HCT116 (cell line): Measurements from ENCODE around the gene CCNL2. TPM values are rescaled to one million over a fixed set of nuclear protein-coding genes. Genes with fewer than 3 reads are reported as not detected.

Source experiments
- ATAC-seq: fragments of 200-7000 bp; cut with Tn5 transposase; 2 replicates; pipeline ENCODE4 v1.9.1; 2020; ENCODE audit warnings: mild to moderate bottlenecking, moderate library complexity
- BruUV-seq: library from RNA; stranded (reverse); fragments of 400-500 nt; replicated peaks from 2 replicates; lab custom pipeline; 2021; lab: Mats Ljungman, UMichigan
- CTCF ChIA-PET: fragments of 300-600 bp; sonication (Branson Sonifier 250); formaldehyde crosslinking; loops from one replicate; lab custom pipeline; 2021; ENCODE audit warnings: antibody characterized with exemption; lab: Charles Lee
- POLR2A ChIA-PET: fragments of 300-600, 350-600 bp; sonication (Branson Sonifier 250); formaldehyde crosslinking; loops from one replicate; lab custom pipeline; 2021; ENCODE audit warnings: antibody characterized with exemption; lab: Charles Lee
- RAD21 ChIA-PET, 2 experiments: fragments of 300-600 bp; sonication (Branson Sonifier 250); formaldehyde crosslinking; loops; one replicate each; lab custom pipeline; 2023; ENCODE audit warnings: low total read pairs in 2 of 2; ENCODE audit not compliant: uncharacterized antibody in 2 of 2, unreplicated experiment in 2 of 2, low non-redundant PET in 1 of 2; lab: Charles Lee
- DNase-seq: peaks from one replicate; pipeline ENCODE4 v3.0.0-alpha.2; 2010; ENCODE audit warnings: low read depth, low spot score
- H2AFZ ChIP-seq: fragments of 200-600 bp; shearing (Covaris generic), sonication (generic); 2 replicates; pipeline ENCODE4 v1.6.1; 2017; ENCODE audit warnings: low read depth, mixed run types, mixed read lengths, antibody characterized with exemption, low read length; ENCODE audit not compliant: poor library complexity, severe bottlenecking
- H3K27ac ChIP-seq: 2 replicates; pipeline ENCODE4 v1.5.1; 2012; ENCODE audit warnings: low read depth, low read length
- H3K27me3 ChIP-seq: fragments of 200-600 bp; sonication (generic); 2 replicates; pipeline ENCODE4 v1.6.1; 2016; ENCODE audit warnings: mixed run types, low read length, mixed read lengths; ENCODE audit not compliant: insufficient read depth
- H3K36me3 ChIP-seq, 2 experiments: fragments of 200-500 bp in 1 of 2; fragments of 200-600 bp in 1 of 2; sonication (Bioruptor generic) in 1 of 2; sonication (generic) in 1 of 2; 2 replicates each; pipeline versions ENCODE4 v1.5.1 to v1.6.1; 2014 to 2016; ENCODE audit warnings: low read length in 2 of 2, inconsistent platforms in 1 of 2, mixed read lengths in 1 of 2, mixed run types in 1 of 2; ENCODE audit not compliant: insufficient read depth in 2 of 2, control insufficient read depth in 1 of 2
- H3K4me1 ChIP-seq, 2 experiments: fragments of 200-600 bp in 1 of 2; sonication (generic) in 1 of 2; 2 replicates each; pipeline versions ENCODE4 v1.5.1 to v1.6.1; 2012 to 2017; ENCODE audit warnings: low read length in 2 of 2, inconsistent platforms in 1 of 2, mild to moderate bottlenecking in 1 of 2, mixed read lengths in 1 of 2, mixed run types in 1 of 2, moderate library complexity in 1 of 2; ENCODE audit not compliant: insufficient read depth in 2 of 2, control insufficient read depth in 1 of 2
- H3K4me2 ChIP-seq: fragments of 200-600 bp; sonication (generic); 2 replicates; pipeline ENCODE4 v1.6.1; 2017; ENCODE audit warnings: mixed run types, low read length, mixed read lengths
- H3K4me3 ChIP-seq, 2 experiments: fragments of 200-600 bp in 1 of 2; sonication (generic) in 1 of 2; replicated peaks in 1 of 2; 2 replicates each; pipeline ENCODE4 v1.5.1; 2011 to 2016; ENCODE audit warnings: low read length in 2 of 2, control low read depth in 1 of 2, low read depth in 1 of 2, mild to moderate bottlenecking in 1 of 2, mixed read lengths in 1 of 2, mixed run types in 1 of 2
- H3K79me2 ChIP-seq: fragments of 200-600 bp; sonication (generic); 2 replicates; pipeline ENCODE4 v1.6.1; 2017; ENCODE audit warnings: mild to moderate bottlenecking, mixed run types, low read length, moderate library complexity, mixed read lengths; ENCODE audit not compliant: insufficient read depth
- H3K9ac ChIP-seq: fragments of 200-600 bp; sonication (generic); 2 replicates; pipeline ENCODE4 v1.6.1; 2016; ENCODE audit warnings: low read length, mixed read lengths
- H3K9me2 ChIP-seq: fragments of 200-600 bp; sonication (generic), shearing (Covaris generic); 2 replicates; pipeline ENCODE4 v1.6.1; 2017; ENCODE audit warnings: mixed run types, mild to moderate bottlenecking, moderate library complexity; ENCODE audit not compliant: insufficient read depth
- H3K9me3 ChIP-seq, 2 experiments: fragments of 200-500 bp in 1 of 2; fragments of 200-600 bp in 1 of 2; sonication (Bioruptor generic) in 1 of 2; sonication (generic) in 1 of 2; 2 replicates each; pipeline ENCODE4 v1.6.1; 2014 to 2017; ENCODE audit warnings: low read length in 2 of 2, mixed read lengths in 2 of 2, inconsistent platforms in 1 of 2, low read depth in 1 of 2, mild to moderate bottlenecking in 1 of 2, mixed run types in 1 of 2, moderate library complexity in 1 of 2; ENCODE audit not compliant: control insufficient read depth in 1 of 2, insufficient read depth in 1 of 2
- H4K20me1 ChIP-seq: fragments of 200-600 bp; sonication (generic), shearing (Covaris generic); 2 replicates; pipeline ENCODE4 v1.6.1; 2017; ENCODE audit warnings: mixed run types, mild to moderate bottlenecking, moderate library complexity; ENCODE audit not compliant: insufficient read depth
- ATF3 ChIP-seq: IDR thresholded peaks from 2 replicates; pipeline ENCODE4 v1.6.1; 2012
- CBX3 ChIP-seq: IDR thresholded peaks from 2 replicates; pipeline ENCODE4 v1.6.1; 2012; ENCODE audit warnings: low read depth
- CEBPB ChIP-seq: IDR thresholded peaks from 2 replicates; pipeline ENCODE4 v1.6.1; 2012; ENCODE audit warnings: low read depth
- CTCF ChIP-seq, 3 experiments: fragments of 200-600 bp in 1 of 3; sonication (generic) in 1 of 3; IDR thresholded peaks in 2 of 3; conservative IDR thresholded peaks in 1 of 3; 2 replicates each; pipeline ENCODE4 v1.5.1; 2012 to 2017; ENCODE audit warnings: low read depth in 2 of 3, low read length in 2 of 3, antibody characterized with exemption in 1 of 3, borderline replicate concordance in 1 of 3, control low read depth in 1 of 3, mild to moderate bottlenecking in 1 of 3, mixed read lengths in 1 of 3, mixed run types in 1 of 3, moderate library complexity in 1 of 3; ENCODE audit not compliant: insufficient read depth in 1 of 3
- JUND ChIP-seq: IDR thresholded peaks from 2 replicates; pipeline ENCODE4 v1.6.1; 2012
- POLR2AphosphoS5 ChIP-seq: IDR thresholded peaks from 2 replicates; pipeline ENCODE4 v1.6.1; 2011; ENCODE audit warnings: mild to moderate bottlenecking, low read depth, low read length, moderate library complexity
- RAD21 ChIP-seq: IDR thresholded peaks from 2 replicates; pipeline ENCODE4 v1.6.1; 2012; ENCODE audit warnings: low read depth, mild to moderate bottlenecking
- REST ChIP-seq: IDR thresholded peaks from 2 replicates; pipeline ENCODE4 v1.6.1; 2012; ENCODE audit warnings: low read depth
- SIN3A ChIP-seq: IDR thresholded peaks from 2 replicates; pipeline ENCODE4 v1.6.1; 2012; ENCODE audit warnings: low read depth
- SP1 ChIP-seq: IDR thresholded peaks from 2 replicates; pipeline ENCODE4 v1.6.1; 2012; ENCODE audit warnings: low read depth
- SRF ChIP-seq: IDR thresholded peaks from 2 replicates; pipeline ENCODE4 v1.6.1; 2012; ENCODE audit warnings: low read depth
- TCF7L2 ChIP-seq: IDR thresholded peaks from 2 replicates; pipeline ENCODE4 v1.7.0; 2011; ENCODE audit warnings: borderline replicate concordance, inconsistent platforms; ENCODE audit not compliant: insufficient read depth, insufficient read length; ENCODE audit errors: extremely low read depth
- YY1 ChIP-seq: IDR thresholded peaks from 2 replicates; pipeline ENCODE4 v1.6.1; 2011; ENCODE audit warnings: low read length, low read depth, moderate library complexity, mild to moderate bottlenecking; ENCODE audit not compliant: insufficient replicate concordance; ENCODE audit errors: extremely low read depth
- ZFX ChIP-seq: fragments of 450-650 bp; IDR thresholded peaks from 2 replicates; pipeline ENCODE4 v1.6.1; 2017
- ZNF274 ChIP-seq: fragments of 200-500 bp; sonication (Bioruptor generic); IDR thresholded peaks from 2 replicates; pipeline ENCODE4 v1.6.1; 2014; ENCODE audit warnings: mild to moderate bottlenecking, low read depth, low read length, inconsistent platforms
- intact Hi-C: fragments of 100-400 bp; cut with micrococcal nuclease; formaldehyde crosslinking; loops from 2 replicates; pipeline ENCODE4 v1.10.0; 2022
- total RNA-seq: library from RNA; stranded (reverse); gene quantifications from one replicate; pipeline ENCODE4 v1.2.1, GENCODE V29; 2021; ENCODE audit not compliant: unreplicated experiment
- TF ChIP-seq, protein P1 (sequence below): IDR thresholded peaks from 2 replicates; pipeline ENCODE4 v1.6.1; 2012
- TF ChIP-seq, protein P2 (sequence below): IDR thresholded peaks from 2 replicates; pipeline ENCODE4 v1.6.1; 2011; ENCODE audit warnings: mild to moderate bottlenecking, low read length, moderate library complexity; ENCODE audit not compliant: insufficient replicate concordance; ENCODE audit errors: extremely low read depth

CCNL2 gene
- total RNA-seq, 1 experiment from 2014 or later: 173 TPM

GRCh38 chr1:1357871-1358432, 41.2 kb downstream of the CCNL2 start:
- H3K9me3 ChIP-seq: no peaks in the 10 kb centered on the region
- ATAC-seq (no peak), DNase-seq (no peak)
- peaks cover 26 to 61% of the 10 kb centered on the region in 2 experiments for H3K4me1 ChIP-seq
- no peaks in the 10 kb centered on the region for H3K9me2 ChIP-seq
- H3K9ac ChIP-seq: no peak overlapping the region
- H3K4me2 ChIP-seq: no peak overlapping the region
- ChIA-PET RAD21 (no interaction called here), CTCF (no interaction called here), POLR2A (no interaction called here)
- H4K20me1 ChIP-seq: no peaks in the 10 kb centered on the region
- H3K79me2 ChIP-seq: no peaks in the 10 kb centered on the region
- H2AFZ ChIP-seq: no peak overlapping the region
- H3K27ac ChIP-seq: no peak overlapping the region
- no peak for TF ChIP-seq CEBPB
- TF ChIP-seq SRF: no peak
- TF ChIP-seq, protein P1, sequence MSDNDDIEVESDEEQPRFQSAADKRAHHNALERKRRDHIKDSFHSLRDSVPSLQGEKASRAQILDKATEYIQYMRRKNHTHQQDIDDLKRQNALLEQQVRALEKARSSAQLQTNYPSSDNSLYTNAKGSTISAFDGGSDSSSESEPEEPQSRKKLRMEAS: no peak
- TF ChIP-seq ZFX: no peak
- TF ChIP-seq, protein P2, sequence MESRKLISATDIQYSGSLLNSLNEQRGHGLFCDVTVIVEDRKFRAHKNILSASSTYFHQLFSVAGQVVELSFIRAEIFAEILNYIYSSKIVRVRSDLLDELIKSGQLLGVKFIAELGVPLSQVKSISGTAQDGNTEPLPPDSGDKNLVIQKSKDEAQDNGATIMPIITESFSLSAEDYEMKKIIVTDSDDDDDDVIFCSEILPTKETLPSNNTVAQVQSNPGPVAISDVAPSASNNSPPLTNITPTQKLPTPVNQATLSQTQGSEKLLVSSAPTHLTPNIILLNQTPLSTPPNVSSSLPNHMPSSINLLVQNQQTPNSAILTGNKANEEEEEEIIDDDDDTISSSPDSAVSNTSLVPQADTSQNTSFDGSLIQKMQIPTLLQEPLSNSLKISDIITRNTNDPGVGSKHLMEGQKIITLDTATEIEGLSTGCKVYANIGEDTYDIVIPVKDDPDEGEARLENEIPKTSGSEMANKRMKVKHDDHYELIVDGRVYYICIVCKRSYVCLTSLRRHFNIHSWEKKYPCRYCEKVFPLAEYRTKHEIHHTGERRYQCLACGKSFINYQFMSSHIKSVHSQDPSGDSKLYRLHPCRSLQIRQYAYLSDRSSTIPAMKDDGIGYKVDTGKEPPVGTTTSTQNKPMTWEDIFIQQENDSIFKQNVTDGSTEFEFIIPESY: no peak
- TF ChIP-seq CTCF (IDR thresholded peaks at IDR 0.05 in 2 of 3, conservative IDR thresholded peaks at IDR 0.05 in 1 of 3; ENCODE audit: borderline replicate concordance in 1 of 3, insufficient read depth in 1 of 3, low read depth in 2 of 3, low read length in 2 of 3): no peak
- no peak for TF ChIP-seq RAD21
- no peak for TF ChIP-seq REST
- TF ChIP-seq JUND: no peak
- no peak for TF ChIP-seq ZNF274
- TF ChIP-seq YY1: no peak
- no peak for TF ChIP-seq SIN3A
- TF ChIP-seq ATF3: no peak
- TF ChIP-seq POLR2AphosphoS5: no peak
- no peak for TF ChIP-seq CBX3
- TF ChIP-seq TCF7L2: no peak
- TF ChIP-seq SP1: no peak
- no TSS peak for BruUV-seq
- intact Hi-C loops: no loop called here
- H3K27me3 ChIP-seq: no peaks in the 10 kb centered on the region
- no peak overlapping the region for H3K4me3 ChIP-seq
- H3K36me3 ChIP-seq: no peaks in the 10 kb centered on the region
